BE2C (cell line): ENCODE measurements around the gene MMEL1.

Experiments used
- DNase-seq: peaks from one replicate; pipeline ENCODE4 v3.0.0-alpha.2; 2020
- H3K27me3 ChIP-seq: fragments of 250-450 bp; sonication (Bioruptor Pico); 2 replicates; pipeline ENCODE4 v1.5.1; 2020; ENCODE audit warnings: mild to moderate bottlenecking
- H3K36me3 ChIP-seq: fragments of 250-450 bp; sonication (Bioruptor Pico); 2 replicates; pipeline ENCODE4 v1.5.1; 2020; ENCODE audit warnings: mild to moderate bottlenecking
- H3K4me1 ChIP-seq: fragments of 250-450 bp; sonication (Bioruptor Pico); 2 replicates; pipeline ENCODE4 v1.5.1; 2020
- H3K4me3 ChIP-seq: 2 replicates; pipeline ENCODE4 v1.5.1; 2011; ENCODE audit warnings: low read depth, low read length
- H3K9me3 ChIP-seq: fragments of 250-450 bp; sonication (Bioruptor Pico); 2 replicates; pipeline ENCODE4 v1.5.1; 2020
- TF ChIP-seq, protein P1 (sequence below): IDR thresholded peaks from 2 replicates; pipeline ENCODE4 v1.5.1; 2012; ENCODE audit warnings: mild to moderate bottlenecking, low read depth, low read length

The MMEL1 gene

GRCh38 chr1:2557482-2558400 is 75.1 kb downstream of the MMEL1 start:
- no peaks in the 10 kb centered on the region for H3K36me3 ChIP-seq
- peaks cover 3% of the 10 kb centered on the region; the same call in 1 of the 2 replicates for H3K4me1 ChIP-seq
- no peaks in the 10 kb centered on the region for H3K9me3 ChIP-seq
- no peaks in the 10 kb centered on the region for H3K27me3 ChIP-seq
- no peak overlapping the region for H3K4me3 ChIP-seq
- TF ChIP-seq, protein P1, sequence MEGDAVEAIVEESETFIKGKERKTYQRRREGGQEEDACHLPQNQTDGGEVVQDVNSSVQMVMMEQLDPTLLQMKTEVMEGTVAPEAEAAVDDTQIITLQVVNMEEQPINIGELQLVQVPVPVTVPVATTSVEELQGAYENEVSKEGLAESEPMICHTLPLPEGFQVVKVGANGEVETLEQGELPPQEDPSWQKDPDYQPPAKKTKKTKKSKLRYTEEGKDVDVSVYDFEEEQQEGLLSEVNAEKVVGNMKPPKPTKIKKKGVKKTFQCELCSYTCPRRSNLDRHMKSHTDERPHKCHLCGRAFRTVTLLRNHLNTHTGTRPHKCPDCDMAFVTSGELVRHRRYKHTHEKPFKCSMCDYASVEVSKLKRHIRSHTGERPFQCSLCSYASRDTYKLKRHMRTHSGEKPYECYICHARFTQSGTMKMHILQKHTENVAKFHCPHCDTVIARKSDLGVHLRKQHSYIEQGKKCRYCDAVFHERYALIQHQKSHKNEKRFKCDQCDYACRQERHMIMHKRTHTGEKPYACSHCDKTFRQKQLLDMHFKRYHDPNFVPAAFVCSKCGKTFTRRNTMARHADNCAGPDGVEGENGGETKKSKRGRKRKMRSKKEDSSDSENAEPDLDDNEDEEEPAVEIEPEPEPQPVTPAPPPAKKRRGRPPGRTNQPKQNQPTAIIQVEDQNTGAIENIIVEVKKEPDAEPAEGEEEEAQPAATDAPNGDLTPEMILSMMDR: no peak
- no peak for DNase-seq

DNA sequence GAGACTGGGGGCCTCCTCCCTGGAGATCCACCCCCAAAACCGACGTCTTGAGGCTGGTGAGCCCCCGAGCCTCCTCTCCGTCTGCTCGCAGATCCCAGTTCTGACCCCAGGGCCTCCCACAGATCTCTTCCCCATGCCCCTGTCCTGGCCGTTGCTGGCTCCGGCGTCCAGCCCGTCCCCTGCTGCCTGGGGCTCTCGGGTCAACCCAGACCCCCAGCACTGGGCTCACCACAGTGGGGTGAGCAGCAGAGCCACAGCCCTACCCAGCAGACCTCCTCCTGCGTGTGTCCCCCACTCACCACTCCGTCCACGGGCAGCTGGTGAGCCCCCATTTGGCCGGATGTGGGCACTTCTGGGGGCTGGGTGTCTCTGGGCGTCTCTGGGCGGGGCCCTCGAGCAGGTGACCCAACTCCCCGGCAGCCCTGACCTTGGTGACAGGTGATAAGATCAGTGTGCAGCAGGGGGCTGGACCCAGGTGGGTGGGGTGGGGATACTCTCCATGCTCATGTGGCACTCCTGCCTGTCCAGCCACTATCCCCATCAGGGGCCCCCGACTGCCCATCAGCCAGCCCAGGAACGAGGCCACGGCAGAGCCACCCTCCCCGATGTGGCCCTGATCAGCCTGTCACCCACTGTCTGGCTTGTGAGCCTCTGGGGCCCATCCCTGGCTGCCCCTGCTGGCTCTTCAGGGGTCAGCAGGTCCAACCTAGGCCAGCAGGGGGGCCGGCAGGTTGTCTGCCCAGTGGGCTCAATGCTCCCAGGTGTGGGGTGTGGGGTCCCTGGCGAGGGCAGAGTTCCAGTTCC is 75.9 kb downstream of the MMEL1 start:
- peaks cover 3% of the 10 kb centered on the region; the same call in 1 of the 2 replicates for H3K4me1 ChIP-seq
- TF ChIP-seq, protein P1: no peak
- no peak overlapping the region for H3K4me3 ChIP-seq
- no peaks in the 10 kb centered on the region for H3K9me3 ChIP-seq
- no peaks in the 10 kb centered on the region for H3K27me3 ChIP-seq
- no peak for DNase-seq
- H3K36me3 ChIP-seq: no peaks in the 10 kb centered on the region

GRCh38 chr1:2556277-2556677 is 76.5 kb downstream of the MMEL1 start, which contains the start of gene TNFRSF14:
TNFRSF14 (plus strand) TSS chr1:2556371; CDS start chr1:2556665, 294 bp downstream.
- TF ChIP-seq, protein P1: no peak
- DNase-seq: no peak
- Histone ChIP-seq H3K36me3 (no peaks in the 10 kb centered on the region), H3K27me3 (no peaks in the 10 kb centered on the region), H3K4me1 (peaks cover 3% of the 10 kb centered on the region; the same call in 1 of the 2 replicates), H3K4me3 (no peak within 1 kb of the TSS; the same call in 1 of the 2 replicates), H3K9me3 (no peaks in the 10 kb centered on the region)

DNA sequence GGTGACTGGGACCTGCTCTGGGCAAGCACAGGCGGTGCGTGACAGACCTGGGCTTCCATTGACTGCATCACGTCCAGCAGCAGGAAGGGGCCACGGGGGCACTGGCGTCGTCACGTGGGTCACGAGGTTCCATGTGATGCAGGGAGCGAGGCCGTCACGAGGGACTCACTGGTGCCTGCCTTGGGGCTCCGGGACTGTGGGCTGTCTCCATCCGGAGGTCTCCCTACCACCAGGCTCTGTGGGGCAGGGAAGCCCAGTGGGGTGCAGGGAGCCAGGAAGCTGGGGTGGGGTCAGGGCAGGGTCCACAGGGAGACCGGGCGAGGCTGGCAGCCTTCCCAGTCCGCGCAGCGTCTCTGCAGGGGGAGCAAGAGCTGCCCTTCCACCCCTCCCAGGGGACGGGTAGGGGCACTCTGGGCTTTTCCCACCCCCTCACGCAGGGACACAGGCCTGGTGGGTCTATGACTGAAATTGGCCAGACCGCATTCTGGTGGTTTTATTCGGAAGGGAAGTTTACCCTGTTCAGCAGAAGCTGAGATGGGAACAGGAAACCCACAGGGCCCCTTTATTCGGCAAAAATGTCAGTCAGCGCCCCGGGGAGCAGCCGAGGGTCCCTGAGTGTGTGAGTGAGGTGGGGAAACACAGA is 77.1 kb downstream of the MMEL1 start:
- DNase-seq: no peak
- Histone ChIP-seq H3K36me3 (no peaks in the 10 kb centered on the region), H3K27me3 (no peaks in the 10 kb centered on the region), H3K4me1 (peaks cover 3% of the 10 kb centered on the region; the same call in 1 of the 2 replicates), H3K9me3 (no peaks in the 10 kb centered on the region), H3K4me3 (no peak overlapping the region; the same call in 1 of the 2 replicates)
- TF ChIP-seq, protein P1: no peak

DNA sequence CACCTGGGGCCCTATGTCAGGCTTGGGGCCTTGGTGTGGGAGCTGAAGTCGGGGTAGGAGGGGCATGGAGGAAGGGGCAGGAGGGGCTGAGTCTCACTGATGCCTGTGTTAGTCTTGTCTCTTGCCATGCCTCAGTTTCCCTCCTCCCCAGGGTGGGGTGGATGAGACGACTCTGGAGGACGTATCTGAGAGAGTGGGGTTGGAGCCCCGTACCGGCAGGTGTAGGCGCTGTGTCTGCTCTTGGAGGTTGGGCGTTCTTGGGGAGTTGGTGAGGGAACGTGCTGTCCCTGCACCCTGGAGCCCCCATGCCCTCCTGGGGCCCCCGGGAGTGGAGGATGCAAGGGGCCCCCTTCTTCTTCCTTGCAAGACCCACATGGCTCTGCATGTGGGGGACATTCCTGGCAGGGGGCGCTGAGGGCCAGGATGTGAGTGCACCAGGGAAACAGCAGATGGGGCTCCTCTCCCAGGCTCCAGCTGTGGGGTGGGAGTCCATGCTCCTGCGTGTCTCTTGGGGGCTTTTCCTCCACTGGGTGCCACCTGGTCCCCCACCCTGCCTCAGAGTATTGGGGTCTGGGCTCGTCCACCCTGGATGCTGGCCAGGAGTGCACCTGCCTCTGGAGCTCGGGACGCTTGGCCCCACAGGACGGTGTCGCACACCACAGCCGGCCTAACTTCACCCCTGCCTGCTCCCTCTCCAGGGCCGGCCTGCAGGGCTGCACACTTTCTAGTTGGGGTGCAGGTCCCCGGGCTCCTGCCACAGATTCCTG is 78.0 kb downstream of the MMEL1 start:
- H3K27me3 ChIP-seq: no peaks in the 10 kb centered on the region
- H3K4me1 ChIP-seq: peaks cover 3% of the 10 kb centered on the region; the same call in 1 of the 2 replicates
- TF ChIP-seq, protein P1: peak; percentile 56
- no peak for DNase-seq
- H3K4me3 ChIP-seq: no peak overlapping the region
- no peaks in the 10 kb centered on the region for H3K9me3 ChIP-seq
- H3K36me3 ChIP-seq: no peaks in the 10 kb centered on the region
